Measurements from ENCODE around the gene LAMA2.

Gene LAMA2

DNA sequence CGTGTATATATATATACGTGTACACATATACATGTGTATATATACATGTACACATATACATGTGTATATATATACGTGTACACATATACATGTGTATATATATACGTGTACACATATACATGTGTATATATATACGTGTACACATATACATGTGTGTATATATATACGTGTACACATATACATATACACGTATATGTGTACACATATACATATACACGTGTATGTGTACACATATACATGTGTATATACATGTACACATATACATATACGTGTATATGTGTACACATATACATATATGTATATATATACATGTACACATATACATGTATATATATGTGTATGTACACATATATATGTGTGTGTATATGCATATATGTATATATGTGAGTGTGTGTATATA is 317.2 kb downstream of the LAMA2 start:
- ChIA-PET CTCF (no interaction called here), POLR2A (no interaction called here)
- TF ChIP-seq BHLHE40 (IDR thresholded peaks at IDR 0.05; ENCODE audit: borderline replicate concordance) (no peak), CTBP1 (IDR thresholded peaks at IDR 0.05; ENCODE audit: borderline replicate concordance) (no peak), HDGF (IDR thresholded peaks at IDR 0.05; ENCODE audit: borderline replicate concordance) (no peak), TARDBP (IDR thresholded peaks at IDR 0.05) (no peak), FOXA1 (IDR thresholded peaks at IDR 0.05) (no peak), ELF4 (IDR thresholded peaks at IDR 0.05) (no peak), SP1 (IDR thresholded peaks at IDR 0.05) (no peak), ARNT (IDR thresholded peaks at IDR 0.05) (no peak), SUZ12 (IDR thresholded peaks at IDR 0.05) (no peak), L3MBTL2 (conservative IDR thresholded peaks at IDR 0.05) (no peak), NFRKB (IDR thresholded peaks at IDR 0.05) (no peak), FOXK2 (IDR thresholded peaks at IDR 0.05) (no peak), LEF1 (IDR thresholded peaks at IDR 0.05; ENCODE audit: borderline replicate concordance) (no peak), FOXM1 (IDR thresholded peaks at IDR 0.05; ENCODE audit: borderline replicate concordance) (no peak), ZNF384 (IDR thresholded peaks at IDR 0.05) (no peak)
- TF ChIP-seq, protein P1, sequence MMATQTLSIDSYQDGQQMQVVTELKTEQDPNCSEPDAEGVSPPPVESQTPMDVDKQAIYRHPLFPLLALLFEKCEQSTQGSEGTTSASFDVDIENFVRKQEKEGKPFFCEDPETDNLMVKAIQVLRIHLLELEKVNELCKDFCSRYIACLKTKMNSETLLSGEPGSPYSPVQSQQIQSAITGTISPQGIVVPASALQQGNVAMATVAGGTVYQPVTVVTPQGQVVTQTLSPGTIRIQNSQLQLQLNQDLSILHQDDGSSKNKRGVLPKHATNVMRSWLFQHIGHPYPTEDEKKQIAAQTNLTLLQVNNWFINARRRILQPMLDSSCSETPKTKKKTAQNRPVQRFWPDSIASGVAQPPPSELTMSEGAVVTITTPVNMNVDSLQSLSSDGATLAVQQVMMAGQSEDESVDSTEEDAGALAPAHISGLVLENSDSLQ (IDR thresholded peaks at IDR 0.05): no peak
- no peak for DNase-seq (ENCODE audit: extremely low spot score)

DNA sequence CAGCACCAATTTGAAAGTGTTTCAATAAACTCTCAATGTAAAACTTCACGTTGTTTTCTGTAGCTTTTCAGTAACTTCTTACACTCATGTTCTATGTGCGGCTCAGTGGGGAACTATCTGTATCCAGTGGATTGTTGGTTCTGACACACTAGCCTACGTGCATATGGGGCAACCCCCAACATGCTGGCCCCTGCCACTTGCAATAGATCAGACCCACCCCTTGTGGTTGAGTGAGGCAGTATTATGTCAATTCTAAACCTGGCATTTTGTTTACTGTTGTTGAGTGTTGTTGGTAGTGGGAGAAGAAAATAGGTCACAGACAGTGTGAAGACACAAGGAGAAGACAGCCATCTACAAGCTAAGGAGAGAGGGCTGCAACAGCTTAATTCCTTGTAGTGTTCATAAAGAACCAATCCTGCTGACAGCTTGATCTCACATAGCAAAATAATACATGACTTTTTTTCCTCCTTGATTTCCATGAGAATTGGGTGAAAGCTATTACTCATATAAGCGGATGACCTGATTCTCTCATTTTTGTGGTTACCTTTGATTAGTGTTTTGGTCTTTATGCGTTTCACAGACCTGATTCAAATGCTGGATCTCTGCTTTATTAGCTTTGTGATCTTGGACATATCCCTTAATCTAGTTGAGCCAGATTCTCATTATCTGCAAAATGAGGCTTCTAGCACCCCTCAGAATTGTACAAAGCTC is 320.4 kb downstream of the LAMA2 start:
- DNase-seq (ENCODE audit: extremely low spot score): no peak
- ChIA-PET POLR2A (no interaction called here), CTCF (interaction anchor here (0.6 kb wide), 1 partner anchor 1599 kb away, joined by 6 read pairs; no protein-coding TSS in a partner anchor)
- TF ChIP-seq LEF1 (IDR thresholded peaks at IDR 0.05; ENCODE audit: borderline replicate concordance) (no peak), TARDBP (IDR thresholded peaks at IDR 0.05) (no peak), L3MBTL2 (conservative IDR thresholded peaks at IDR 0.05) (no peak), ZNF384 (IDR thresholded peaks at IDR 0.05) (no peak), ARNT (IDR thresholded peaks at IDR 0.05) (no peak), SP1 (IDR thresholded peaks at IDR 0.05) (no peak), BHLHE40 (IDR thresholded peaks at IDR 0.05; ENCODE audit: borderline replicate concordance) (no peak), FOXM1 (IDR thresholded peaks at IDR 0.05; ENCODE audit: borderline replicate concordance) (no peak), SUZ12 (IDR thresholded peaks at IDR 0.05) (no peak), ELF4 (IDR thresholded peaks at IDR 0.05) (no peak)

DNA sequence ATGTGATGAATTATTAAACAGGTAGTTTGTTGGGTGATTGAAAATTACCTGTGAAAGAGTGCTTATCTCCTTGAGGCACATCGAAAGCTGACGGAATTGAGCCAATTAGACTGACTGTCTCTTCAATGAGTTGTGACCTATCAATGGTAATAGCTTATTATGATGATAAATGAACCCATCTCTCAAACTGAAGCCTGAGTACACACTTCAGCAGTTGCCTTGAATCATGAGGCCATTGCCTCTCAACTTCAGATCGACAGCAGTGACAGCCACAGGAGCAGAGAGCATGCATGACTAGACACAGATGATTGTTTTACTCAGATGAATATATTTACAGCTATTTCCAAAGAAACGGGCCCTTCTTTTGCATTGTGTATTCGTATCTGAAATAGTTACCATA is 323.9 kb downstream of the LAMA2 start:
- ChIA-PET POLR2A (interaction anchor here (1.1 kb wide), 1 partner anchor 687 kb away, joined by 3 read pairs; the partner anchor contains the start of gene PTPRK), CTCF (interaction anchor here (1.2 to 1.5 kb wide), 2 partner anchors 10 to 16 kb away, joined by 3 read pairs; no protein-coding TSS in a partner anchor)
- no peak for DNase-seq (ENCODE audit: extremely low spot score)
- TF ChIP-seq CTBP1 (IDR thresholded peaks at IDR 0.05; ENCODE audit: borderline replicate concordance) (no peak), SUZ12 (IDR thresholded peaks at IDR 0.05) (no peak), FOXM1 (IDR thresholded peaks at IDR 0.05; ENCODE audit: borderline replicate concordance) (no peak), HDGF (IDR thresholded peaks at IDR 0.05; ENCODE audit: borderline replicate concordance) (no peak), FOXA1 (IDR thresholded peaks at IDR 0.05) (no peak)
- TF ChIP-seq, protein P1 (IDR thresholded peaks at IDR 0.05): peak; percentile 53

DNA sequence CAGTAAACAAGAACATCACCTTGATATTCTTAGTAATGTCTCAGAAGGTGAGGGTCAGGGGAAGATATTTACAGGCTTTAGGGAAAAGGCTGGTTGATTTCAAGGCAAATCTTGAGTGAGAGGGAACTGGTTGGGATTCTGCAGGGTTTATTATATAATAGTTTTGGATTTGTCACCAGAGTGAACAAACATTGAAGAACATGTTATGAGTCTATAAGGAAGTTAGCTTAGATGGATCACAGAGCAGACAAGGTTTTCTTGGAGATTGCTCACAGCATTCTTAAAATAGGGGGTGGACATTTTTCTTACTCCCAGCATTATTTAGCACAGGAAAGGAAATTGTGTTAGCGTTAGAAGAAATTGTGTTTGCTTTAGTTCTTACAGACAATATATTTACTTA is 324.9 kb downstream of the LAMA2 start:
- ChIA-PET POLR2A (no interaction called here), CTCF (no interaction called here)
- no peak for DNase-seq (ENCODE audit: extremely low spot score)
- TF ChIP-seq NFRKB (IDR thresholded peaks at IDR 0.05): no peak
- TF ChIP-seq BHLHE40 (IDR thresholded peaks at IDR 0.05; ENCODE audit: borderline replicate concordance): no peak
- TF ChIP-seq FOXA1 (IDR thresholded peaks at IDR 0.05): no peak
- TF ChIP-seq FOXM1 (IDR thresholded peaks at IDR 0.05; ENCODE audit: borderline replicate concordance): no peak
- TF ChIP-seq ZNF384 (IDR thresholded peaks at IDR 0.05): no peak

DNA sequence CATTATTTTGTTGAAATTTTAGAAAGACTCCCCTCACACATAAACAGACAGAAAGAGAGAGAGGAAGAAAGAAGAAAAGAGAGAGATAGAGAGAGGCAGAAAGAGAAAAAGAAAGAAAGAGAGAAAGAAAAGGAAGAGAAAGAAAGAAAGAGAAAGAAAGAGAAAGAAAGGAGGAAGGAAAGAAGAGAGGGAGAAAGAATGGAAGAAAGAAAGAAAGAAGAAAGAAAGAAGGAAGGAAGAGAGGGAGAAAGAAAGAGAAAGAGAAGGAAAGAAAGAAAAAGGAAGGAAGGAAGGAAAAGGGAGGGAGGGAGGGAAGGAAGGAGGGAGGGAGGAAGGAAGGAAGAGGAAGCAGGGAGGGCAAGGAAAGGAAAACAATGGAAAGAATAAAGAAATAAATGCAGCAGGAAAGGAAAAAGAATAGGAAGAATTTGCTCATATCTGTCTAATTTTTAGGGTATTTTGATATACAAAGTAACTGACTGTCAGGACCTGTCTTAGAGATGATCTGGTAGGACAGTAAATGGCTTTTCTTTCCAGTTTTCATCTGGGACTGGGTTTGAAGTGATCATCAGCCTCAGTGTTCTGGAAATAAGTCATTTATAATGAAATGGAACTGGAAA is 325.6 kb downstream of the LAMA2 start:
- ChIA-PET CTCF (interaction anchor here (0.6 kb wide), 1 partner anchor 692 kb away, joined by 4 read pairs; no protein-coding TSS in a partner anchor), POLR2A (no interaction called here)
- no peak for DNase-seq (ENCODE audit: extremely low spot score)
- no peak for TF ChIP-seq SUZ12 (IDR thresholded peaks at IDR 0.05)
- peak; percentile 25; the same call in 1 of the 2 replicates for TF ChIP-seq TARDBP (IDR thresholded peaks at IDR 0.05)
- TF ChIP-seq NFRKB (IDR thresholded peaks at IDR 0.05): no peak

DNA sequence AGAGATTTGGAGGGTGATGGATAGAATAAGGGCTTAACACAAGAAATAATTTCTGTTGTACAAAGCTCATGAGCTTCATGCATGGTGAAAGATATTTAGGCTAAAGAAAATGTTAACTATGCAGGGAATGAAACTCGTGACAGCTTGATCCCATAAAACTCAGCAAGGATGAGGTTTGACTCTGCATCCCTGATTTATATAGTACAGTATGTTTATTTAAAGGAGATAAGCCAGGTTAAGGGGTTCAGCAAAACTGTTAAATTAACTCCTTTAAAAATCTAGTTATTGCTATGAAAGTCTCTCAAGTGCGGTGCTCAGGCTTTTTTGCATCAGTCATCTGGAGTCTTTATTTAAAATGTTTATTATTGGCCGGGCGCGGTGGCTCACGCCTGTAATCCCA is 326.4 kb downstream of the LAMA2 start:
- DNase-seq (ENCODE audit: extremely low spot score): no peak
- TF ChIP-seq ELF4 (IDR thresholded peaks at IDR 0.05): no peak
- no peak for TF ChIP-seq NFRKB (IDR thresholded peaks at IDR 0.05)
- no peak for TF ChIP-seq FOXA1 (IDR thresholded peaks at IDR 0.05)
- TF ChIP-seq, protein P1 (IDR thresholded peaks at IDR 0.05): peak; percentile 42
- no peak for TF ChIP-seq CTBP1 (IDR thresholded peaks at IDR 0.05; ENCODE audit: borderline replicate concordance)
- no peak for TF ChIP-seq FOXM1 (IDR thresholded peaks at IDR 0.05; ENCODE audit: borderline replicate concordance)
- no peak for TF ChIP-seq L3MBTL2 (conservative IDR thresholded peaks at IDR 0.05)
- TF ChIP-seq ZNF384 (IDR thresholded peaks at IDR 0.05): no peak
- ChIA-PET POLR2A (no interaction called here), CTCF (no interaction called here)
